SK-N-SH (cell line): ENCODE data around the gene LAP3. TPM values are rescaled to one million over a fixed set of nuclear protein-coding genes. Genes with fewer than 3 reads are reported as not detected.
A peak's percentile ranks its signal among the peaks of the same experiment; 100 is the strongest.

Source experiments
- CHD2 ChIP-seq: fragments of 150-350 bp; IDR thresholded peaks from 2 replicates; pipeline ENCODE4 v1.6.1; 2018; ENCODE audit warnings: low read length; ENCODE audit not compliant: partially characterized antibody
- FOSL2 ChIP-seq: IDR thresholded peaks from 2 replicates; pipeline ENCODE4 v1.4.0; 2012; ENCODE audit warnings: low read depth, mild to moderate bottlenecking, moderate library complexity, borderline replicate concordance
- FOXM1 ChIP-seq: IDR thresholded peaks from 2 replicates; pipeline ENCODE4 v1.4.0; 2012; ENCODE audit warnings: low read depth, mild to moderate bottlenecking
- GABPA ChIP-seq: IDR thresholded peaks from 2 replicates; pipeline ENCODE4 v1.4.0; 2012; ENCODE audit warnings: low read depth, mild to moderate bottlenecking
- GATA2 ChIP-seq: sonication (generic); formaldehyde crosslinking; IDR thresholded peaks from 2 replicates; pipeline ENCODE4 v1.5.0; 2020; ENCODE audit warnings: mild to moderate bottlenecking, missing genetic modification reagents
- MEF2A ChIP-seq: IDR thresholded peaks from 2 replicates; pipeline ENCODE4 v1.4.0; 2012; ENCODE audit warnings: low read depth, borderline replicate concordance
- NRF1 ChIP-seq: IDR thresholded peaks from 2 replicates; pipeline ENCODE4 v1.6.1; 2012; ENCODE audit warnings: low read depth, mild to moderate bottlenecking, low read length
- POLR2AphosphoS5 ChIP-seq: IDR thresholded peaks from 2 replicates; pipeline ENCODE4 v1.6.1; 2012; ENCODE audit warnings: low read depth, low read length
- RAD21 ChIP-seq: IDR thresholded peaks from 2 replicates; pipeline ENCODE4 v1.6.1; 2012; ENCODE audit warnings: mild to moderate bottlenecking, low read length
- RCOR1 ChIP-seq: fragments of 150-350 bp; IDR thresholded peaks from 2 replicates; pipeline ENCODE4 v1.6.1; 2017; ENCODE audit warnings: antibody characterized with exemption, low read length
- SMC3 ChIP-seq: IDR thresholded peaks from 2 replicates; pipeline ENCODE4 v1.6.1; 2012; ENCODE audit warnings: low read depth, low read length, improper control_type of control experiment
- TCF12 ChIP-seq: IDR thresholded peaks from 2 replicates; pipeline ENCODE4 v1.4.0; 2012
- TEAD4 ChIP-seq: IDR thresholded peaks from 2 replicates; pipeline ENCODE4 v1.4.0; 2012; ENCODE audit warnings: mild to moderate bottlenecking, borderline replicate concordance; ENCODE audit not compliant: insufficient read depth
- USF1 ChIP-seq: IDR thresholded peaks from 2 replicates; pipeline ENCODE4 v1.4.0; 2012; ENCODE audit warnings: low read depth, borderline replicate concordance
- USF2 ChIP-seq: fragments of 150-350 bp; IDR thresholded peaks from 2 replicates; pipeline ENCODE4 v1.6.1; 2017; ENCODE audit warnings: antibody characterized with exemption, low read length, low read depth, borderline replicate concordance
- ZBTB33 ChIP-seq: IDR thresholded peaks from 2 replicates; pipeline ENCODE4 v1.4.0; 2012; ENCODE audit warnings: low read depth, borderline replicate concordance
- polyA plus RNA-seq, 3 experiments: library from polyadenylated mRNA; depleted of rRNA; stranded (reverse); fragments of >200 nt; gene quantifications; 2 replicates each; pipeline ENCODE4 v1.2.3, GENCODE V29; 2012
- TF ChIP-seq, protein P1 (sequence below): fragments of 150-350 bp; IDR thresholded peaks from 2 replicates; pipeline ENCODE4 v1.6.1; 2016; ENCODE audit warnings: mild to moderate bottlenecking, low read depth, low read length
- TF ChIP-seq, protein P2 (sequence below): IDR thresholded peaks from 2 replicates; pipeline ENCODE4 v1.6.1; 2012; ENCODE audit warnings: mild to moderate bottlenecking, low read depth, low read length, moderate library complexity

The LAP3 gene
- polyA plus RNA-seq, 1 of the 3 experiments (the other 2 are of a cell fraction) = 53.2 TPM

- TF ChIP-seq, protein P1, sequence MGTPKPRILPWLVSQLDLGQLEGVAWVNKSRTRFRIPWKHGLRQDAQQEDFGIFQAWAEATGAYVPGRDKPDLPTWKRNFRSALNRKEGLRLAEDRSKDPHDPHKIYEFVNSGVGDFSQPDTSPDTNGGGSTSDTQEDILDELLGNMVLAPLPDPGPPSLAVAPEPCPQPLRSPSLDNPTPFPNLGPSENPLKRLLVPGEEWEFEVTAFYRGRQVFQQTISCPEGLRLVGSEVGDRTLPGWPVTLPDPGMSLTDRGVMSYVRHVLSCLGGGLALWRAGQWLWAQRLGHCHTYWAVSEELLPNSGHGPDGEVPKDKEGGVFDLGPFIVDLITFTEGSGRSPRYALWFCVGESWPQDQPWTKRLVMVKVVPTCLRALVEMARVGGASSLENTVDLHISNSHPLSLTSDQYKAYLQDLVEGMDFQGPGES = no peak
- TF ChIP-seq FOXM1 (no peak), ZBTB33 (no peak), USF2 (peak; percentile 97), TCF12 (0 out of 2 replicates have a peak, but pooled peaks have one; percentile 8), GATA2 (no peak), RCOR1 (no peak), TEAD4 (no peak), SMC3 (no peak), MEF2A (no peak), GABPA (0 out of 2 replicates have a peak, but pooled peaks have one; percentile 8), NRF1 (peak; percentile 81), RAD21 (no peak), USF1 (peak; percentile 98), CHD2 (no peak), POLR2AphosphoS5 (peak; percentile 98), FOSL2 (no peak)
- TF ChIP-seq, protein P2, sequence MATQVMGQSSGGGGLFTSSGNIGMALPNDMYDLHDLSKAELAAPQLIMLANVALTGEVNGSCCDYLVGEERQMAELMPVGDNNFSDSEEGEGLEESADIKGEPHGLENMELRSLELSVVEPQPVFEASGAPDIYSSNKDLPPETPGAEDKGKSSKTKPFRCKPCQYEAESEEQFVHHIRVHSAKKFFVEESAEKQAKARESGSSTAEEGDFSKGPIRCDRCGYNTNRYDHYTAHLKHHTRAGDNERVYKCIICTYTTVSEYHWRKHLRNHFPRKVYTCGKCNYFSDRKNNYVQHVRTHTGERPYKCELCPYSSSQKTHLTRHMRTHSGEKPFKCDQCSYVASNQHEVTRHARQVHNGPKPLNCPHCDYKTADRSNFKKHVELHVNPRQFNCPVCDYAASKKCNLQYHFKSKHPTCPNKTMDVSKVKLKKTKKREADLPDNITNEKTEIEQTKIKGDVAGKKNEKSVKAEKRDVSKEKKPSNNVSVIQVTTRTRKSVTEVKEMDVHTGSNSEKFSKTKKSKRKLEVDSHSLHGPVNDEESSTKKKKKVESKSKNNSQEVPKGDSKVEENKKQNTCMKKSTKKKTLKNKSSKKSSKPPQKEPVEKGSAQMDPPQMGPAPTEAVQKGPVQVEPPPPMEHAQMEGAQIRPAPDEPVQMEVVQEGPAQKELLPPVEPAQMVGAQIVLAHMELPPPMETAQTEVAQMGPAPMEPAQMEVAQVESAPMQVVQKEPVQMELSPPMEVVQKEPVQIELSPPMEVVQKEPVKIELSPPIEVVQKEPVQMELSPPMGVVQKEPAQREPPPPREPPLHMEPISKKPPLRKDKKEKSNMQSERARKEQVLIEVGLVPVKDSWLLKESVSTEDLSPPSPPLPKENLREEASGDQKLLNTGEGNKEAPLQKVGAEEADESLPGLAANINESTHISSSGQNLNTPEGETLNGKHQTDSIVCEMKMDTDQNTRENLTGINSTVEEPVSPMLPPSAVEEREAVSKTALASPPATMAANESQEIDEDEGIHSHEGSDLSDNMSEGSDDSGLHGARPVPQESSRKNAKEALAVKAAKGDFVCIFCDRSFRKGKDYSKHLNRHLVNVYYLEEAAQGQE = peak; percentile 39; the same call in 1 of the 2 replicates
Measured at GRCh38 chr4:17614416-17615299, 37.7 kb downstream of the LAP3 start, which contains the start of gene MED28 (continued).
